Measurements from ENCODE around the gene MAGI1.

DNA sequence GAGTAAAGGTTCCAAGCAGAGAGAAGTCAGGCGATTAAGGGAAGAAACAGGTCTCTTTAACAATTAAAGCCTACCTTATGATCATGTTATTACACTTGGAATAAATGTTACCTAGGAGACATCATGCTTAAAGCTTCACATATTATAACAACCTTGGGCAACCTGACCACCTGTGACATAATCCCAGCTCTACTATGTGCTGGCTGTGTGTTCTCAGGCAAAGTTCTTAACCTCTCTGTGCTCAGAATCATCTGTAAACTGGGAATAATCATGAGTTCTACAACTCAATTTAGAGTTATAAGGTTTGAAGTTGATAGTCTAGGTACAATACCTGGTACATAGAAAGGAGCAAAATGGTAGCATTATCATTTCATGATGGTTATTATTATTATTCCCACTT is 159.3 kb downstream of the MAGI1 start:
- no peak for TF ChIP-seq CTCF (IDR thresholded peaks at IDR 0.05 in 2 of 3, conservative IDR thresholded peaks at IDR 0.05 in 1 of 3; ENCODE audit: borderline replicate concordance in 1 of 3, insufficient read depth in 1 of 3, low read depth in 2 of 3, low read length in 2 of 3)
- TF ChIP-seq ZNF274 (IDR thresholded peaks at IDR 0.05; ENCODE audit: low read depth, low read length) = no peak
- no peak for TF ChIP-seq EZH2phosphoT487 (IDR thresholded peaks at IDR 0.05; ENCODE audit: borderline replicate concordance)
- TF ChIP-seq, protein P1, sequence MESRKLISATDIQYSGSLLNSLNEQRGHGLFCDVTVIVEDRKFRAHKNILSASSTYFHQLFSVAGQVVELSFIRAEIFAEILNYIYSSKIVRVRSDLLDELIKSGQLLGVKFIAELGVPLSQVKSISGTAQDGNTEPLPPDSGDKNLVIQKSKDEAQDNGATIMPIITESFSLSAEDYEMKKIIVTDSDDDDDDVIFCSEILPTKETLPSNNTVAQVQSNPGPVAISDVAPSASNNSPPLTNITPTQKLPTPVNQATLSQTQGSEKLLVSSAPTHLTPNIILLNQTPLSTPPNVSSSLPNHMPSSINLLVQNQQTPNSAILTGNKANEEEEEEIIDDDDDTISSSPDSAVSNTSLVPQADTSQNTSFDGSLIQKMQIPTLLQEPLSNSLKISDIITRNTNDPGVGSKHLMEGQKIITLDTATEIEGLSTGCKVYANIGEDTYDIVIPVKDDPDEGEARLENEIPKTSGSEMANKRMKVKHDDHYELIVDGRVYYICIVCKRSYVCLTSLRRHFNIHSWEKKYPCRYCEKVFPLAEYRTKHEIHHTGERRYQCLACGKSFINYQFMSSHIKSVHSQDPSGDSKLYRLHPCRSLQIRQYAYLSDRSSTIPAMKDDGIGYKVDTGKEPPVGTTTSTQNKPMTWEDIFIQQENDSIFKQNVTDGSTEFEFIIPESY (IDR thresholded peaks at IDR 0.05; ENCODE audit: extremely low read depth, insufficient replicate concordance, low read length) = no peak
- TF ChIP-seq RAD21 (IDR thresholded peaks at IDR 0.05; ENCODE audit: low read depth) = no peak
- TF ChIP-seq CEBPB (IDR thresholded peaks at IDR 0.05; ENCODE audit: low read depth) = no peak
